VCaP (cell line): ENCODE results near the gene NAPSA.

Experiments
- H3K27ac ChIP-seq: fragments of 450-650 bp; 2 replicates; pipeline ENCODE4 v1.5.1; 2017
- CTCF ChIP-seq: fragments of 450-650 bp; conservative IDR thresholded peaks from 2 replicates; pipeline ENCODE4 v1.5.1; 2017; ENCODE audit warnings: mild to moderate bottlenecking, moderate library complexity

The NAPSA gene

DNA sequence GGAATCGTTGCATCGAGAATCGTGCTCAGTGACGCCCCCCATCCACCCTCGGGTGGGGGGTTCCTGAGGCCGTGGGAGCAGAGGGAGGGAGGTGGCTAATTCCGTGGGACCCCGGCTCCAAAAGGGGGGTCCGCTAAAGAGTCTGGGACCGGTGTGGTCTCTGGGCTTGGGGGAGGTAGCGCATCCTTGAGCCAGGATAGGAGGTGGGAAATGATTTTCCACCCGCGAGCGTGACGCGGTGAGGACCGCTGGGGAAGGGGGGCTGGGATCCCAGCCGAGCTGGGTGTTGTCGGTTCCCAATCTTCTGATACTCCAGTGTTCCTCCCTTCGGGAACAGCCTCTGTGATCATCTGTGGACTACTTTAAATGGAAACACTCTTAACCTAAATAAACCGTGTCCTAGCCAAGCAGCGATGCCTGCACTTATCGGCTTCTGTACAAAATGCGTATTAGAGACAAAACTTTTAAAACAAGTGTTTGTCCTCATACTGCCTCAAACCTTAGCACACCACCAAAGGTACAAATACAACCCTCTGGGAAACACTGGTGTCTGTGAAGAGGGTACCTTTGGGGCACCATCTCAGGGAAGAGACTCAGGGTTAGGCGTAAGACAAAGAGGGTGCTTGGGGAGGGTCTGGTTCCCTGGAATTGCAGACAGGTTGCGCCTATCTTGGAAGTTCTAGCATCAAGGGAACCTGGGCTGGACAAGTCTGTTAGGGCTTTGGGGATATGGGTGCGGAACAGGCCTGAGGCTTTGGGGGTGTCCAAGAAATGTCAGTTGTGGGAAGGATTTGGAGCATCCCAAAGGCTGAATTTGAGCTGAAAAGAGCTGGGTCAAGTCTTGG, 52.2 kb downstream of the NAPSA start:
- no peak overlapping the region for H3K27ac ChIP-seq
- no peak for TF ChIP-seq CTCF

DNA sequence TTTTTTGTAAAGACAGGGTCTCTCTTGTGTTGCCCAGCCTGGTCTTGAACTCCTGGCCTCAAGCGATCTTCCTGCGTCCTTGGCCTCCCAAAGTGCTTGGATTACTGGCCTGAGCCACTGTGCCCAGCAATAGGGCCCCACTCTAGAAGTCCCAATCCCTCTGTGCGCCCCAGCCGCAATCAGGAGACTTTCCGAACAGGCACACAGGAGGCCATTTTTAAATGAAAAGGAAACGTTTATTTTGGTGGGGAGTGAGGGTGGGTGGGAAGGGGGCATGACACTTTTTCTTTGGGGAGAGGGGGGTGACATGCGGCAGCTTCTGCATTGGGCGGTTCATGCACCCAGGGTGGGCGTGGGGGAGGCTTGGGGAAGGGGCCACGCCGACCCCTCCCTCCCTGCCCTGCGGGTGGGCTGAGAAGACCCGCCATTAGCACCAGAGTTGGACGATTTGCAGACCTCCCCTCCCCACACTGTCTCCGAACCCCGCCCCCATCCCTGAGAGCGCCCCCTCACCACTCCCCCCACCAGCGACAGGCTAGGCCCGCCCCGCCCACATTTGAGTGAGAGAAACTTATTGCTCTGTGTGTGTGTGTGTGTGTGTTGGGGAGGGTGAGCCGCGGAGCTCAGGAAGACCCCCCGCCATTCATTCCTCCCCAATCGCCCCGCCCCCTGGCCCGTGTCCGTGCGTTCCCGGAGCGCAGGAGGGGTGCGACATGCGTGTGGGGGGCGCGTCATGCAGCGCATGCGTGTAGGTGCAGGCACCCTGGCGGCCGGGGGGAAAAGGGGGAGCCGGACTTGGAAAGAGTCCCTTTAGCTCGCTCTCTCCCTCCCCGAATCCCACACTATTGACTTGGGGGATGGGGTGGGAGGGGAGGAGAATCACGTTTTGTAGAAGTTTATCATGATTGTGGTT, 53.5 kb downstream of the NAPSA start:
- no peak overlapping the region for H3K27ac ChIP-seq
- TF ChIP-seq CTCF: no peak

GRCh38 chr19:50310759-50311465, 54.5 kb downstream of the NAPSA start:
- TF ChIP-seq CTCF: no peak
- H3K27ac ChIP-seq: no peak overlapping the region

- H3K27ac ChIP-seq: no peak overlapping the region
- TF ChIP-seq CTCF: no peak
These were observed 55.9 kb downstream of the NAPSA start for GRCh38 chr19:50309396-50310125.

DNA sequence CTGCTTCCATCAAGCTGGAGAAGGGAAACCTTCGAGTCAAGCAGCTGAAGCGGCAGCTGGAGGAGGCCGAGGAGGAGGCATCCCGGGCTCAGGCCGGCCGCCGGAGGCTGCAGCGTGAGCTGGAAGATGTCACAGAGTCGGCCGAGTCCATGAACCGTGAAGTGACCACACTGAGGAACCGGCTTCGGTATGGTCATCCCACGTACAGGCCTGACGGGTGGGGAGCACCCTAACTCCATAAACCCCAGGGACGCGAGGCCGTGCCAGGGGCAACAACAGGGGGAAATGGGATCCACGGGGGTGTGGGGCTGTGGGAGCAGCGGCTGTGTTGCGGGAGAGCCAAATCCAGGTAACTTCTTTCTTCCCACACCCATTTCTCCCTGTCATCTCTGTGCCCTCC, 56.4 kb downstream of the NAPSA start:
- no peak for TF ChIP-seq CTCF
- no peak overlapping the region for H3K27ac ChIP-seq
